K562 (cell line): ENCODE results near the gene RBFOX1.

Experiments used
- BRD4 ChIP-seq: fragments of 200-600 bp; sonication (generic); IDR thresholded peaks from 2 replicates; pipeline ENCODE4 v1.6.1; 2017; ENCODE audit warnings: inconsistent platforms
- FUS ChIP-seq: fragments of 200-400 bp; formaldehyde crosslinking; optimal IDR thresholded peaks from 2 replicates; pipeline ENCODE3; 2017; ENCODE audit warnings: low read depth, low read length
- POLR2A ChIP-seq: fragments of 450-650 bp; conservative IDR thresholded peaks from 2 replicates; pipeline ENCODE4 v1.6.1; 2016
- STAT5B ChIP-seq: fragments of 250-450 bp; sonication (Bioruptor Pico); IDR thresholded peaks from 2 replicates; pipeline ENCODE4 v1.8.0; 2021; ENCODE audit warnings: mild to moderate bottlenecking, inconsistent platforms
- TF ChIP-seq, protein P1 (sequence below): sonication (generic); formaldehyde crosslinking; IDR thresholded peaks from 2 replicates; pipeline ENCODE4 v1.8.1; 2022; ENCODE audit warnings: missing genetic modification reagents

GRCh38 chr16:7579454-7579853, 246.8 kb downstream of the RBFOX1 start:
- TF ChIP-seq POLR2A (no peak), FUS (no peak), BRD4 (no peak), STAT5B (no peak)
- TF ChIP-seq, protein P1, sequence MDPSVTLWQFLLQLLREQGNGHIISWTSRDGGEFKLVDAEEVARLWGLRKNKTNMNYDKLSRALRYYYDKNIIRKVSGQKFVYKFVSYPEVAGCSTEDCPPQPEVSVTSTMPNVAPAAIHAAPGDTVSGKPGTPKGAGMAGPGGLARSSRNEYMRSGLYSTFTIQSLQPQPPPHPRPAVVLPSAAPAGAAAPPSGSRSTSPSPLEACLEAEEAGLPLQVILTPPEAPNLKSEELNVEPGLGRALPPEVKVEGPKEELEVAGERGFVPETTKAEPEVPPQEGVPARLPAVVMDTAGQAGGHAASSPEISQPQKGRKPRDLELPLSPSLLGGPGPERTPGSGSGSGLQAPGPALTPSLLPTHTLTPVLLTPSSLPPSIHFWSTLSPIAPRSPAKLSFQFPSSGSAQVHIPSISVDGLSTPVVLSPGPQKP (CRISPR knock-in tag) = no peak
